Lower lobe of right lung (tissue), 2 donors: ENCODE measurements around the gene UGT1A5. TPM values are rescaled to one million over a fixed set of nuclear protein-coding genes. Genes with fewer than 3 reads are reported as not detected.

Experiments
- ATAC-seq, 2 donors: fragments of 200-7000 bp; cut with Tn5 transposase; one replicate each; pipeline ENCODE4 v1.9.1; 2020 to 2022; ENCODE audit warnings: mild to moderate bottlenecking in 2 of 2, moderate library complexity in 2 of 2
- DNase-seq: peaks from one replicate; pipeline ENCODE4 v3.0.0-alpha.2; 2020
- H3K27ac ChIP-seq: fragments of 200-600 bp; one replicate; pipeline ENCODE4 v1.8.0; 2022
- H3K27me3 ChIP-seq: fragments of 200-600 bp; one replicate; pipeline ENCODE4 v1.8.0; 2022; ENCODE audit warnings: low read depth
- H3K36me3 ChIP-seq: fragments of 200-600 bp; one replicate; pipeline ENCODE4 v1.8.0; 2022; ENCODE audit warnings: mild to moderate bottlenecking
- H3K4me1 ChIP-seq: fragments of 200-600 bp; one replicate; pipeline ENCODE4 v1.8.0; 2022
- H3K4me3 ChIP-seq: fragments of 200-600 bp; one replicate; pipeline ENCODE4 v1.8.0; 2022; ENCODE audit warnings: mild to moderate bottlenecking
- H3K9me3 ChIP-seq: fragments of 200-600 bp; one replicate; pipeline ENCODE4 v1.8.0; 2022
- CTCF ChIP-seq: fragments of 200-600 bp; IDR thresholded peaks from one replicate; pipeline ENCODE4 v1.8.0; 2022; ENCODE audit warnings: antibody characterized with exemption, mild to moderate bottlenecking
- intact Hi-C: fragments of 100-400 bp; cut with DNase I; formaldehyde crosslinking; loops from one replicate; pipeline ENCODE4 v1.11.0; 2022
- total RNA-seq: library from RNA; stranded (reverse); fragmentation: NEBNext Ultra II Directional; extraction: Animal tissue kit (Norgen Biotek cat#: 25700); gene quantifications from one replicate; pipeline ENCODE4 v1.2.1, GENCODE V29; 2021
- donor health status: DM: no; HTN: yes; CAD: no; lungs with severe emphysema.

The UGT1A5 gene
- total RNA-seq, 1 donor from 2014 or later = 0.27 TPM

GRCh38 chr2:233761040-233761769 is 48.5 kb downstream of the UGT1A5 start:
- DNase-seq (no peak), ATAC-seq (no peak)
- intact Hi-C loops = no loop called here
- no peak for TF ChIP-seq CTCF
- H3K27me3 ChIP-seq = peaks cover 5% of the 10 kb centered on the region
- H3K36me3 ChIP-seq = no peaks in the 10 kb centered on the region
- no peaks in the 10 kb centered on the region for H3K9me3 ChIP-seq
- H3K4me3 ChIP-seq = no peak overlapping the region
- no peaks in the 10 kb centered on the region for H3K4me1 ChIP-seq
- no peak overlapping the region for H3K27ac ChIP-seq

- Histone ChIP-seq H3K27me3 (peaks cover 5% of the 10 kb centered on the region), H3K27ac (no peak overlapping the region), H3K9me3 (no peaks in the 10 kb centered on the region), H3K4me3 (no peak overlapping the region), H3K36me3 (no peaks in the 10 kb centered on the region), H3K4me1 (no peaks in the 10 kb centered on the region)
- no peak for ATAC-seq
- intact Hi-C loops = no loop called here
- no peak for TF ChIP-seq CTCF
- no peak for DNase-seq
Observed at GRCh38 chr2:233764264-233764663, 51.6 kb downstream of the UGT1A5 start.

GRCh38 chr2:233764761-233765160 is 52.1 kb downstream of the UGT1A5 start:
- intact Hi-C loops = no loop called here
- H3K9me3 ChIP-seq = no peaks in the 10 kb centered on the region
- H3K4me1 ChIP-seq = no peaks in the 10 kb centered on the region
- no peak for ATAC-seq
- no peak overlapping the region for H3K27ac ChIP-seq
- no peak overlapping the region for H3K4me3 ChIP-seq
- no peak for TF ChIP-seq CTCF
- DNase-seq = no peak
- H3K36me3 ChIP-seq = no peaks in the 10 kb centered on the region
- H3K27me3 ChIP-seq = peaks cover 5% of the 10 kb centered on the region

GRCh38 chr2:233766416-233766815 is 53.7 kb downstream of the UGT1A5 start:
- Histone ChIP-seq H3K9me3 (no peaks in the 10 kb centered on the region), H3K27me3 (peaks cover 5% of the 10 kb centered on the region), H3K4me3 (no peak overlapping the region), H3K27ac (no peak overlapping the region), H3K36me3 (no peaks in the 10 kb centered on the region), H3K4me1 (no peaks in the 10 kb centered on the region)
- intact Hi-C loops = no loop called here
- ATAC-seq (no peak), DNase-seq (no peak)
- TF ChIP-seq CTCF = no peak

GRCh38 chr2:233768076-233768475 is 55.4 kb downstream of the UGT1A5 start:
- intact Hi-C loops = no loop called here
- no peak for TF ChIP-seq CTCF
- Histone ChIP-seq H3K4me1 (no peaks in the 10 kb centered on the region), H3K27me3 (peaks cover 4% of the 10 kb centered on the region), H3K27ac (no peak overlapping the region), H3K36me3 (no peaks in the 10 kb centered on the region), H3K4me3 (no peak overlapping the region), H3K9me3 (no peaks in the 10 kb centered on the region)
- no peak for DNase-seq
- ATAC-seq = no peak
